Measurements from ENCODE around the gene CA12.
"Not testable (repeated sequence)": the region's sequence is repeated elsewhere in the genome, so short reads cannot be mapped to it uniquely, and the experiment has no call there.

Gene CA12

GRCh38 chr15:63354821-63355650, 26.6 kb downstream of the CA12 start:
- DNase-seq: no peak

- no peak for DNase-seq
Measured at GRCh38 chr15:63353887-63354286, 27.8 kb downstream of the CA12 start.

- no peak for DNase-seq
Measured at GRCh38 chr15:63353261-63353660, 28.4 kb downstream of the CA12 start.

- no peak for DNase-seq
Measured at GRCh38 chr15:63352808-63353207, 28.8 kb downstream of the CA12 start.

GRCh38 chr15:63351170-63351569, 30.5 kb downstream of the CA12 start:
- DNase-seq: no peak

GRCh38 chr15:63350178-63350621, 31.4 kb downstream of the CA12 start:
- DNase-seq: no peak

- DNase-seq: no peak
Measured at GRCh38 chr15:63349621-63350020, 32.0 kb downstream of the CA12 start.

- DNase-seq: no peak
Measured at GRCh38 chr15:63349156-63349555, 32.5 kb downstream of the CA12 start.

- no peak for DNase-seq
Measured at GRCh38 chr15:63348392-63348791, 33.3 kb downstream of the CA12 start.

GRCh38 chr15:63347074-63347857, 34.4 kb downstream of the CA12 start:
- DNase-seq: no peak

- DNase-seq: no peak
Measured at GRCh38 chr15:63345391-63345752, 36.3 kb downstream of the CA12 start.

- DNase-seq: no peak
Measured at GRCh38 chr15:63344731-63345390, 36.8 kb downstream of the CA12 start.

- DNase-seq: not testable (repeated sequence)
Measured at GRCh38 chr15:63342996-63343562, 38.6 kb downstream of the CA12 start.

GRCh38 chr15:63341898-63342297, 39.7 kb downstream of the CA12 start:
- DNase-seq: no peak

- DNase-seq: no peak
Measured at GRCh38 chr15:63340878-63341277, 40.8 kb downstream of the CA12 start.

- no peak for DNase-seq
Measured at GRCh38 chr15:63340353-63340752, 41.3 kb downstream of the CA12 start.

GRCh38 chr15:63339836-63340235, 41.8 kb downstream of the CA12 start:
- DNase-seq: no peak

GRCh38 chr15:63339006-63339766, 42.5 kb downstream of the CA12 start:
- DNase-seq: no peak

- DNase-seq: no peak
Measured at GRCh38 chr15:63338170-63338569, 43.5 kb downstream of the CA12 start.

GRCh38 chr15:63337046-63337445, 44.6 kb downstream of the CA12 start:
- no peak for DNase-seq

- no peak for DNase-seq
Measured at GRCh38 chr15:63335543-63336240, 46.0 kb downstream of the CA12 start.

GRCh38 chr15:63334821-63335220, 46.8 kb downstream of the CA12 start:
- no peak for DNase-seq
